Osteocyte (in vitro differentiated cells): ENCODE results near the gene EIPR1. TPM values are rescaled to one million over a fixed set of nuclear protein-coding genes. Genes with fewer than 3 reads are reported as not detected.

Experiments
- DNase-seq: peaks from one replicate; pipeline ENCODE4 v3.0.0; 2021; ENCODE audit warnings: mixed read lengths; ENCODE audit not compliant: unreplicated experiment; ENCODE audit errors: extremely low spot score
- H3K27ac Mint-ChIP-seq: one replicate; pipeline ENCODE4 v1.8.0; 2021; ENCODE audit warnings: mild to moderate bottlenecking, mixed read lengths; ENCODE audit not compliant: unreplicated experiment
- H3K27me3 Mint-ChIP-seq: one replicate; pipeline ENCODE4 v1.8.0; 2021; ENCODE audit warnings: mixed read lengths; ENCODE audit not compliant: unreplicated experiment
- H3K36me3 Mint-ChIP-seq: one replicate; pipeline ENCODE4 v1.8.0; 2021; ENCODE audit warnings: mixed read lengths; ENCODE audit not compliant: unreplicated experiment
- H3K4me1 Mint-ChIP-seq: one replicate; pipeline ENCODE4 v1.8.0; 2021; ENCODE audit warnings: mixed read lengths; ENCODE audit not compliant: unreplicated experiment
- H3K4me3 Mint-ChIP-seq: one replicate; pipeline ENCODE4 v1.8.0; 2021; ENCODE audit warnings: mild to moderate bottlenecking, moderate library complexity, mixed read lengths; ENCODE audit not compliant: unreplicated experiment
- H3K9me3 Mint-ChIP-seq: one replicate; pipeline ENCODE4 v1.8.0; 2021; ENCODE audit warnings: mixed read lengths; ENCODE audit not compliant: unreplicated experiment
- CTCF ChIP-seq: fragments of 200-600 bp; sonication (generic); IDR thresholded peaks from 2 replicates; pipeline ENCODE4 v1.5.0; 2021; ENCODE audit warnings: antibody characterized with exemption, mild to moderate bottlenecking, moderate library complexity
- total RNA-seq: library from RNA; stranded (reverse); gene quantifications from 2 replicates; pipeline ENCODE4 v1.2.1, GENCODE V29; 2021

Gene EIPR1
- total RNA-seq, 1 donor from 2014 or later = 19.9 TPM

DNA sequence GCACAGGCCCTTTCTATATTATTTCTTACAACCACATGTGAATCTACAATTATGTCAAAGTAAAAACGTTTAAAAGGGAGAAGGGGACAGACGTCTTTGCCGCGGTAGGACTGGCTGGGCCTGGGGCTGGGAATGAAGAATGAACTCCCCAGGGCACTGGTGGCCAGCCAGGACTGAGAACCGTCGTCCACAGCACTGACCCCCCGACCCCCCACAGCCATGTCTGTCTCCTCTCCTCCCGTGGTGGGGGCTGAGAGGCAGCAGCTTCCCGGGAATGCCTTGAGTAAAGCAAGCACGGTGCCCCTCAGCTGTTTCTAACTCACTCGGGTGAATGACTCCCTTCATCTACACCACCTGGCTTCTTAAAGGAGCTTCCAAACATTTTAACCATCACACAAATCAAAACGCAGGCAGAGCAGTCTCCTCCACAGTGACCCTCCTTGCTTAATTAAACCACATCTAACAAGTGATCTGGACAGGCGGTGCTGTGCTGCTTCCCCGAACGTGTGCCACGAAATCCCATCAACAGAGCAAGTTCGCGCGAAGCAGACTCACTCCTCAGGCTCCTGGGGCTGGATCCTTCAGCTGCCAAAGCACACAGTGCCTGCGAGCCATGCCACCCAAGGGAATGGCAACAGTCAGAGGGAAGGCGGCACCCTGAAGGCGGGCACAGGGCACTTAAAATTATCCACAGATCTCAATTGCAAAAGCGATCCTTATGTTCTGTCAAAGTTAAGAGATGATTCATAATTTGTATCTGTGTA lies 217.7 kb downstream of the EIPR1 start:
- H3K4me1 Mint-ChIP-seq = no peaks in the 10 kb centered on the region

DNA sequence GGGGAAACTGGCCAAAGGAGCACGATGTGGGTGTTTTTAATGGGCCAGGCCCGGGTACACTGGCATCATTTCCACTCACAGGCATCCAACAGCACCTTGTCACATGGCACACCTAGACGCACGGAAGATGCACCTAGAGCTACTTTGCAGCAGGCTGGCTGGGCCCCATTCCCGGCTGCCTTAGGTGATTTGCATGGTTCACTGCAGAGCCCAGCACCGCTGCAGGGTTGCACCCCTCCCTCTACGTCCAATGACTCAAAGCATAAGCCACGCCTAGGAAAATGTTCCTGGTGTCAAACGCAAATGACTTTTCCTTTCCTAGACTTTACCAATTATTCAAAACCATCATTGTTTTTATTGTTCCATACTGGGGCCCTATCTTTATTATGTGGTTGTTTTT lies 222.9 kb downstream of the EIPR1 start:
- Mint-ChIP-seq H3K4me1 (peaks cover 4% of the 10 kb centered on the region), H3K9me3 (no peaks in the 10 kb centered on the region), H3K27ac (no peak overlapping the region), H3K4me3 (no peak overlapping the region), H3K36me3 (peaks cover 1% of the 10 kb centered on the region), H3K27me3 (no peaks in the 10 kb centered on the region)
- TF ChIP-seq CTCF = no peak
- DNase-seq = no peak

More for the DNA sequence above, 217.7 kb downstream of the EIPR1 start:
- Mint-ChIP-seq H3K9me3 (peaks cover 15% of the 10 kb centered on the region), H3K4me3 (no peak overlapping the region), H3K27me3 (no peaks in the 10 kb centered on the region), H3K36me3 (peaks cover 13% of the 10 kb centered on the region), H3K27ac (no peak overlapping the region)
- TF ChIP-seq CTCF = no peak
- no peak for DNase-seq

DNA sequence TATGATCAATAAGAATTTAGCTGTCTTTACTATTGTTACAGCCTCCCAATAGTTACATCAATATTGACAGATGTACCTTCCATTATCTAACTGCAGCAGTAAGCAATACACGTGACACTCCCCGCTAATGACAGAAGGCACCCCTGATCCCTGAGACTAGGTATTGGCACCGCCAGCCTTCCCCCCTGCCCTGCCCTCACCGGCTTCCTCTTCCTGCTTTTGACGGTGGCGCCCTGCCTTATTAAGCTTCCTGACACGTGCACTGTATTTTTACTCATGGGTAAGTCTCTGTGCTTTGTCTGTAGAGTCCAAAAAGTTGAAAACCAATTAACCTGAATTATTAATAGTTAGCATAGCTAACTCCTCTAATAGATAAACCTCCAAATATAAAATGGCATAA lies 223.5 kb downstream of the EIPR1 start:
- Mint-ChIP-seq H3K27me3 (no peaks in the 10 kb centered on the region), H3K36me3 (peaks cover 1% of the 10 kb centered on the region)

DNA sequence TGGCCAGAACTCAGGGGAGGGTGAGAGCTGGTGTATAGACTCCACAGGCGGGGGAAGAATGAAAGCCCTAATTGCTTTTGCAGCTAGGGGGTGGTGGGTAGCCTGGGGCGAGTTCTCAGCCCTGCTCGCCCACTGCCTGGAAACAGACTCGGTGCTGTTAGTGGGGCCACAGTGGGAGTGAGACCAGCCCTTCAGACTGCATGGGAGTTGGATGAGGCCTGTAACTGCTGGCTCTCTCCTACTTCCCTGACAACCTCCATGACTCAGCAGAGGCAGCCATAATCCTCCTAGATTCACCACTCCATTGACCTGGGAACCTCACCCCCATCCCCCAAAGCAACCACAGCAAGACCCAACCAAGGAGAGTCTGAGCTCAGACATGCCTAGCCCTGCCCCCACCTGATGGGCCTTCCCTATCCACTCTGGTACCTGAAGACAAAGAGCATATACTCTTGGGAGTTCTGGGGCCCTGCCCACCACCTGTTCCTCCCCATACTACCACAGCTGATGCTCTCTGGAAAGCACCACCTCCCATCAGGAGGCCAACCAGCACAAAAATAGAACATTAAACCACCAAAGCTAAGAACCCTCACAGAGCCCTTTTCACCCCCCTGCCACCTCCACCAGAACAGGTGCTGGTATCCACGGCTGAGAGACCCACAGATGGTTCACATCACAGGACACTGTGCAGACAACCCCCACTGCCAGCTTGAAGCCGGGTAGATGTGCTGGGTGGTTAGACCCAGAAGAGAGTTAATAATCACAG lies 226.3 kb downstream of the EIPR1 start:
- Mint-ChIP-seq H3K27ac (no peak overlapping the region), H3K36me3 (peaks cover 1% of the 10 kb centered on the region), H3K9me3 (no peaks in the 10 kb centered on the region), H3K4me1 (peaks cover 4% of the 10 kb centered on the region), H3K4me3 (no peak overlapping the region), H3K27me3 (no peaks in the 10 kb centered on the region)
- DNase-seq = no peak
- no peak for TF ChIP-seq CTCF

More for the DNA sequence above, 223.5 kb downstream of the EIPR1 start:
- H3K4me3 Mint-ChIP-seq = no peak overlapping the region
- H3K9me3 Mint-ChIP-seq = no peaks in the 10 kb centered on the region
- no peak overlapping the region for H3K27ac Mint-ChIP-seq
- no peak for TF ChIP-seq CTCF
- DNase-seq = no peak
- H3K4me1 Mint-ChIP-seq = peaks cover 4% of the 10 kb centered on the region
